ENCODE data around the gene UNC119B.
"Not testable (repeated sequence)": the region's sequence is repeated elsewhere in the genome, so short reads cannot be mapped to it uniquely, and the experiment has no call there.

The UNC119B gene

DNA sequence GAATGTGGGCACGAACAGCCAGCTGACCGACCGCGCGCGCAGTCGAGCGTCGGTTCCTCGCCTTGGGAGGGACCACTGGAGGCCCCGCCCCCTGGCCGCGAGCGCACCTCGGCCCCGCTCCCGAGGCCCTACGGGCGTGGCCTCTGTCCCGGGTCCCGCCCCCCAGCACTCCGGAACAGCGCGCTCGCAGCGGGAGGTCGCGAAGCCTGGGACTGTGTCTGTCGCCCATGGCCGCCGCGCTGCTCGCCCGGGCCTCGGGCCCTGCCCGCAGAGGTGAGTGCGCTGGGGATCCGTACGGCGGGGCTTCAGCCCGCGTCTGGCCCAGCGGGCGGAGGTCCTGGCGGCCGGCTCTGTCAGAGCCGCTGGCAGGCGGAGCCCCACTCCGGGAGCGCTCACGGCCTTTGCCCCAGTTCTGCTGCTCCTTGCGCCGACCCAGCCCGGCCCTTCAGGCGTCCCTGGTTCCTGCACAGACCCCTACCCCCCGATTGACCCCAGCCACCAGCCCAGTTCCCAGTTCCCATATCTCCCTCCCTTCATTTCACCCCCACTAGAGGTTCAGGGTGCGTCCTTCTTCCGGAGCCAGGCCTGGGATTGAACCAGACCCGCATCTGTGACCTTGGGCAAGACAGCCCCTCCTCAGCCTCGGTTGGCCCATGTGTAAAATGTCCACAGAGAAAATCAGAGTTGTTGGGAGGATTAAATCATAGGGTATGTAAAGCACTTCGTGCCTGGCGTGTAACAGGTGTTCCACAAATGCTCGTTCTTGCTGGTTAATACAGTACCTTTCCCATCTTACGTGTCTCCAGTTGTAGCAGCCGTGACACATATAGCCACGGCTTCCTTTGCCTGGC, 15.6 kb downstream of the UNC119B start, which contains the start of gene ACADS (continued):
- peak; percentile 69; the same call in 1 of the 2 replicates for TF ChIP-seq ZNF561 (tag by site-specific recombination; IDR thresholded peaks at IDR 0.05; ENCODE audit: borderline replicate concordance)
- no peak for TF ChIP-seq ZNF394 (tag by site-specific recombination; IDR thresholded peaks at IDR 0.05; ENCODE audit: borderline replicate concordance)
- TF ChIP-seq ZNF169 (tag by site-specific recombination; IDR thresholded peaks at IDR 0.05): no peak
- TF ChIP-seq, protein P1, sequence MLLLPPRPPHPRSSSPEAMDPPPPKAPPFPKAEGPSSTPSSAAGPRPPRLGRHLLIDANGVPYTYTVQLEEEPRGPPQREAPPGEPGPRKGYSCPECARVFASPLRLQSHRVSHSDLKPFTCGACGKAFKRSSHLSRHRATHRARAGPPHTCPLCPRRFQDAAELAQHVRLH (tag by site-specific recombination; IDR thresholded peaks at IDR 0.05): no peak
- no peak for TF ChIP-seq ZNF549 (tag by site-specific recombination; IDR thresholded peaks at IDR 0.05)
- 0 out of 2 replicates have a peak, but pooled peaks have one; percentile 15 for TF ChIP-seq KLF7 (tag by site-specific recombination; IDR thresholded peaks at IDR 0.05; ENCODE audit: borderline replicate concordance)
- TF ChIP-seq, protein P2, sequence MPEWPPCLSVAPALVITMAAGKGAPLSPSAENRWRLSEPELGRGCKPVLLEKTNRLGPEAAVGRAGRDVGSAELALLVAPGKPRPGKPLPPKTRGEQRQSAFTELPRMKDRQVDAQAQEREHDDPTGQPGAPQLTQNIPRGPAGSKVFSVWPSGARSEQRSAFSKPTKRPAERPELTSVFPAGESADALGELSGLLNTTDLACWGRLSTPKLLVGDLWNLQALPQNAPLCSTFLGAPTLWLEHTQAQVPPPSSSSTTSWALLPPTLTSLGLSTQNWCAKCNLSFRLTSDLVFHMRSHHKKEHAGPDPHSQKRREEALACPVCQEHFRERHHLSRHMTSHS (tag by site-specific recombination; IDR thresholded peaks at IDR 0.05): no peak
- TF ChIP-seq, protein P3, sequence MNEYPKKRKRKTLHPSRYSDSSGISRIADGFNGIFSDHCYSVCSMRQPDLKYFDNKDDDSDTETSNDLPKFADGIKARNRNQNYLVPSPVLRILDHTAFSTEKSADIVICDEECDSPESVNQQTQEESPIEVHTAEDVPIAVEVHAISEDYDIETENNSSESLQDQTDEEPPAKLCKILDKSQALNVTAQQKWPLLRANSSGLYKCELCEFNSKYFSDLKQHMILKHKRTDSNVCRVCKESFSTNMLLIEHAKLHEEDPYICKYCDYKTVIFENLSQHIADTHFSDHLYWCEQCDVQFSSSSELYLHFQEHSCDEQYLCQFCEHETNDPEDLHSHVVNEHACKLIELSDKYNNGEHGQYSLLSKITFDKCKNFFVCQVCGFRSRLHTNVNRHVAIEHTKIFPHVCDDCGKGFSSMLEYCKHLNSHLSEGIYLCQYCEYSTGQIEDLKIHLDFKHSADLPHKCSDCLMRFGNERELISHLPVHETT (tag by site-specific recombination; IDR thresholded peaks at IDR 0.05): no peak
- TF ChIP-seq BCL11B (tag by site-specific recombination; IDR thresholded peaks at IDR 0.05; ENCODE audit: low read depth): no peak
- TF ChIP-seq OSR2 (tag by site-specific recombination; IDR thresholded peaks at IDR 0.05): no peak; the same call in 1 of the 2 replicates

DNA sequence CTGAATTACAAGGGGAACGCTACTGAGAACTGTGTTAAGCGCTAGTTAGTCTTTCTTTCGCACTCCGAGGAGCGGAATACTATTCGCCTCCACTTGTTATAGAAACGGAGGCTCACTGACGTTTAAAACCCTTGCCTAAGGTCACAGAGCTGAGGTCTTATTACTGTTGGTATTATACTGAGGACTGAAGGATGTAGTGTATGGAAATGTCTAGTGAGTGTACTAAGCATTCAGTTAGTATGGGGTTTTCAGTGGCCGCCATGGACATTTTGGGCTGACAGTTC, 16.2 kb downstream of the UNC119B start:
- TF ChIP-seq ZBTB17 (tag by site-specific recombination; IDR thresholded peaks at IDR 0.05) (no peak), ZNF416 (tag by site-specific recombination; IDR thresholded peaks at IDR 0.05) (no peak), ZNF121 (tag by site-specific recombination; IDR thresholded peaks at IDR 0.05) (no peak), SCRT1 (tag by site-specific recombination; IDR thresholded peaks at IDR 0.05; ENCODE audit: borderline replicate concordance) (0 out of 2 replicates have a peak, but pooled peaks have one; percentile 1), KLF8 (tag by site-specific recombination; IDR thresholded peaks at IDR 0.05) (no peak)
- TF ChIP-seq, protein P1 (tag by site-specific recombination; IDR thresholded peaks at IDR 0.05): no peak
- Histone ChIP-seq H3K9me3 (ENCODE audit: control insufficient read depth, insufficient read depth, low read depth, low read length) (no peaks in the 10 kb centered on the region), H3K4me1 (ENCODE audit: control insufficient read depth, insufficient read depth, low read length) (no peaks in the 10 kb centered on the region; the same call in none of the 2 replicates), H3K4me3 (ENCODE audit: low read depth, low read length) (peak overlapping the region; percentile 64; the same call in 1 of the 2 replicates), H3K27ac (ENCODE audit: extremely low read depth, low read depth, low read length) (no peak overlapping the region), H3K36me3 (ENCODE audit: control insufficient read depth in 2 of 2, insufficient read depth in 1 of 2, low read length in 2 of 2) (peaks cover 22 to 68% of the 10 kb centered on the region in 2 experiments; a peak in 2 of 3 replicates)
- ChIA-PET CTCF (no interaction called here), POLR2A (no interaction called here)

DNA sequence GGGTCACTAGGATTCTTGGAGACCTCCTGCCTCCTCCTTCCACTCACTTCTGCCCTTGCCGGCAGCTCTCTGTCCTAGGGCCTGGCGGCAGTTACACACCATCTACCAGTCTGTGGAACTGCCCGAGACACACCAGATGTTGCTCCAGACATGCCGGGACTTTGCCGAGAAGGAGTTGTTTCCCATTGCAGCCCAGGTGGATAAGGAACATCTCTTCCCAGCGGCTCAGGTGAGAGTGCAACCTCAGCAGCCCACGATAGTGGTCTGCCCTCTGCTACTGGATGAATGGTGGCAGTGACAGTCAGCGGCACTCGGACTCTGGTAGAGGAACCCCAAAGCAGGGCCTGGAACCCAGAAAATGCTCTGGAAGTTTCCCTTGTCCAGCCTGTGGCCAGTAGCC, 16.7 kb downstream of the UNC119B start:
- TF ChIP-seq TRIM28 (IDR thresholded peaks at IDR 0.05; ENCODE audit: borderline replicate concordance, low read length): no peak
- no peak for TF ChIP-seq ZNF266 (tag by site-specific recombination; IDR thresholded peaks at IDR 0.05; ENCODE audit: low read depth)
- no peak for TF ChIP-seq ZNF677 (tag by site-specific recombination; IDR thresholded peaks at IDR 0.05)
- no peak for TF ChIP-seq ZNF585B (tag by site-specific recombination; IDR thresholded peaks at IDR 0.05)
- Histone ChIP-seq H3K36me3 (ENCODE audit: control insufficient read depth in 2 of 2, insufficient read depth in 1 of 2, low read length in 2 of 2) (peaks cover 22 to 63% of the 10 kb centered on the region in 2 experiments; a peak in 2 of 3 replicates), H3K4me1 (ENCODE audit: control insufficient read depth, insufficient read depth, low read length) (no peaks in the 10 kb centered on the region; the same call in none of the 2 replicates), H3K9me3 (ENCODE audit: control insufficient read depth, insufficient read depth, low read depth, low read length) (no peaks in the 10 kb centered on the region), H3K27ac (ENCODE audit: extremely low read depth, low read depth, low read length) (no peak overlapping the region), H3K4me3 (ENCODE audit: low read depth, low read length) (no peak overlapping the region)
- CTCF ChIA-PET: no interaction called here
- POLR2A ChIA-PET: no interaction called here

DNA sequence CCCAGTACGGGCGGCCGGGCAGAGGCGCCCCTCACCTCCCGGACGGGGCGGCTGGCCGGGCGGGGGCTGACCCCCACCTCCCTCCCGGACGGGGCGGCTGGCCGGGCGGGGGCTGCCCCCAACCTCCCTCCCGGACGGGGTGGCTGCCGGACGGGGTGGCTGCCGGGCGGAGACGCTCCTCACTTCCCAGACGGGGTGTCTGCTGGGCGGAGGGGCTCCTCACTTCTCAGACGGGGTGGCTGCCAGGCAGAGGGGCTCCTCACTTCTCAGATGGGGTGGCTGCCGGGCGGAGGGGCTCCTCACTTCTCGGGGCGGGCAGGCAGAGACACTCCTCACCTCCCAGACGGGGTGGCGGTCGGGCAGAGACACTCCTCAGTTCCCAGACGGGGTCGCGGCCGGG, 21.9 kb downstream of the UNC119B start:
- H3K4me1 ChIP-seq (ENCODE audit: control insufficient read depth, insufficient read depth, low read length); H3K9me3 ChIP-seq (ENCODE audit: control insufficient read depth, insufficient read depth, low read depth, low read length); H3K27ac ChIP-seq (ENCODE audit: extremely low read depth, low read depth, low read length); H3K4me3 ChIP-seq (ENCODE audit: low read depth, low read length); CTCF ChIA-PET; POLR2A ChIA-PET: not testable (repeated sequence)
- peaks cover 15 to 44% of the 10 kb centered on the region in 2 experiments; a peak in 2 of 3 replicates for H3K36me3 ChIP-seq (ENCODE audit: control insufficient read depth in 2 of 2, insufficient read depth in 1 of 2, low read length in 2 of 2)

Measured in HEK293 (cell line).